Tibial artery (tissue), 4 donors: Measurements from ENCODE around the gene CDK12.
A peak's percentile ranks its signal among the peaks of the same experiment; 100 is the strongest.
"Not testable (repeated sequence)": the region's sequence is repeated elsewhere in the genome, so short reads cannot be mapped to it uniquely, and the experiment has no call there.

ENCODE experiments used
- DNase-seq, 2 donors: peaks; one replicate each; pipeline ENCODE4 v3.0.0-alpha.2; 2019
- H3K27ac ChIP-seq, 2 donors: fragments of 200-600 bp; sonication (generic) in 1 of 2; 1 replicate in 1 of 2; 2 replicates in 1 of 2; pipeline ENCODE4 v1.5.1; 2018 to 2019; ENCODE audit warnings: mild to moderate bottlenecking in 1 of 2
- H3K27me3 ChIP-seq, 2 donors: fragments of 200-600 bp; sonication (generic) in 1 of 2; one replicate each; pipeline versions ENCODE4 v1.5.1 to v1.6.0; 2016 to 2019
- H3K36me3 ChIP-seq, 3 donors: fragments of 200-600 bp; sonication (generic) in 2 of 3; one replicate each; pipeline ENCODE4 v1.5.1; 2016 to 2019; ENCODE audit warnings: mild to moderate bottlenecking in 2 of 3
- H3K4me1 ChIP-seq, 4 donors: fragments of 200-600 bp; sonication (generic) in 2 of 4; 1 replicate in 3 of 4; 2 replicates in 1 of 4; pipeline ENCODE4 v1.5.1; 2016 to 2019
- H3K4me3 ChIP-seq, 2 donors: fragments of 200-600 bp; sonication (generic) in 1 of 2; 1 replicate in 1 of 2; 2 replicates in 1 of 2; pipeline ENCODE4 v1.5.1; 2018 to 2019; ENCODE audit warnings: mild to moderate bottlenecking in 2 of 2
- H3K9me3 ChIP-seq, 3 donors: fragments of 200-600 bp; sonication (generic) in 1 of 3; one replicate each; pipeline ENCODE4 v1.5.1; 2016 to 2019
- CTCF ChIP-seq, 2 experiments: fragments of 200-600 bp in 1 of 2; fragments of 450-650 bp in 1 of 2; IDR thresholded peaks; one replicate each; pipeline ENCODE4 v1.5.1; 2017 to 2019; ENCODE audit warnings: antibody characterized with exemption in 2 of 2, mild to moderate bottlenecking in 1 of 2, moderate library complexity in 1 of 2
- intact Hi-C: fragments of 100-400 bp; cut with DNase I; formaldehyde crosslinking; loops from one replicate; pipeline ENCODE4 v1.15.0; 2023; ENCODE audit warnings: low total_unique reads

The CDK12 gene

DNA sequence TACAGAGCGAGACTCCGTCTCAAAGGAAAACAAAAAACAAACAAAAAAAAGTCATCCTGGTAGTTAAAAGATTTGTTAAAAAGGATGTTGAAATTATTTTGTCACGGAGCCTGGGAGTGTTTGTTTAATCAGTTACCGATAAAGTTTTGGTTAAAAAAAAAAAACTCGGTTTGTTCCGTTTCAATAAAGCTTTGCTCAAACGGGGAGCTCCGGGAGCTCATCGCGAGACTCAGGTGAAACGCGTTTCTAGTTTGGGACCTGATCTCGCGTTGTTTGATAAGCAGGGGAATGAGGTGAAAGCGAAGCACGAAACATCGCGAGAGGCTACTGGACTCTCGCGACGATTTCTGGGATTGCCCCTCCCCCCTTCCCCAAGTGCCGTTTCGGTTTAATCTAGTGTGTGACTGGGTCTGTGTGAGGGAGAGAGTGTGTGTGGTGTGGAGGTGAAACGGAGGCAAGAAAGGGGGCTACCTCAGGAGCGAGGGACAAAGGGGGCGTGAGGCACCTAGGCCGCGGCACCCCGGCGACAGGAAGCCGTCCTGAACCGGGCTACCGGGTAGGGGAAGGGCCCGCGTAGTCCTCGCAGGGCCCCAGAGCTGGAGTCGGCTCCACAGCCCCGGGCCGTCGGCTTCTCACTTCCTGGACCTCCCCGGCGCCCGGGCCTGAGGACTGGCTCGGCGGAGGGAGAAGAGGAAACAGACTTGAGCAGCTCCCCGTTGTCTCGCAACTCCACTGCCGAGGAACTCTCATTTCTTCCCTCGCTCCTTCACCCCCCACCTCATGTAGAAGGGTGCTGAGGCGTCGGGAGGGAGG, at the start of gene CDK12:
Gene CDK12 (plus strand): TSS at position 374 of the 813 bp plus-strand sequence. CDS start 586 bp downstream, outside the sequence.
- Histone ChIP-seq H3K36me3 (no peaks in the 10 kb centered on the region), H3K9me3 (no peaks in the 10 kb centered on the region), H3K27ac (peak within 1 kb of the TSS; percentile 95 to 97), H3K4me3 (peak within 1 kb of the TSS; percentile 74 to 88), H3K27me3 (no peaks in the 10 kb centered on the region), H3K4me1 (peaks cover 0 to 37% (median 25%) of the 10 kb centered on the region in 4 donors)
- intact Hi-C loops = no loop called here
- DNase-seq = peak; percentile 95 to 98
- no peak for TF ChIP-seq CTCF (IDR thresholded peaks at IDR 0.05)

DNA sequence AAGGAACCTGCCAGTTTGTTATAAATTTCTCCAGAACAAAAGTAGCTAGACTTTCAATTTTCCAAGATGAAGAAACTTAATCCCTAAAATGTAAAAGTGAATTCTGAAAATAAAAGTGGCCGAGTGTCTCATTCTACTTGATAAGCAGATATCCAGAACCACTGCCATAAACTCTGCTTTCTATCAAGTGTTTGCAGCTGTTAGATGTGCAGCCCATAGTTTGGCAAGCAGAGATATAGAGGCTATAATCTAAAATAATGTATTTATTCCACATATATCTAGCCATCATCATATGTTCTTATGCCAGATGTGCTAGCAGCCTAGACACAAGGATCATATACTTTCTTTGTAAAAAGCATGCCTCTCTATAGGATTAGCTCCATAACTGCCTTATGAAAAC, 45.1 kb upstream of the CDK12 start:
- DNase-seq = no peak
- no peaks in the 10 kb centered on the region for H3K9me3 ChIP-seq
- intact Hi-C loops = no loop called here
- H3K27ac ChIP-seq = no peak overlapping the region
- peaks cover 73 to 98% (median 84%) of the 10 kb centered on the region in 3 donors for H3K36me3 ChIP-seq
- no peaks in the 10 kb centered on the region for H3K4me1 ChIP-seq
- H3K4me3 ChIP-seq = no peak overlapping the region
- TF ChIP-seq CTCF (IDR thresholded peaks at IDR 0.05) = no peak
- H3K27me3 ChIP-seq = no peaks in the 10 kb centered on the region

GRCh38 chr17:39429600-39429999, 31.7 kb upstream of the CDK12 start:
- H3K27me3 ChIP-seq = no peaks in the 10 kb centered on the region
- H3K27ac ChIP-seq = no peak overlapping the region
- no peaks in the 10 kb centered on the region for H3K9me3 ChIP-seq
- intact Hi-C loops = no loop called here
- no peak overlapping the region for H3K4me3 ChIP-seq
- peaks cover 83 to 100% (median 89%) of the 10 kb centered on the region in 3 donors for H3K36me3 ChIP-seq
- no peaks in the 10 kb centered on the region for H3K4me1 ChIP-seq
- DNase-seq = peak in 1 of 2 donors; percentile 6
- TF ChIP-seq CTCF (IDR thresholded peaks at IDR 0.05) = no peak

GRCh38 chr17:39439868-39440267, 21.4 kb upstream of the CDK12 start:
- intact Hi-C loops = loop anchor here (10.0 kb wide), 1 partner anchor 65 kb away; no protein-coding TSS in a partner anchor
- not testable (repeated sequence) for H3K9me3 ChIP-seq, H3K27me3 ChIP-seq, H3K4me3 ChIP-seq, H3K4me1 ChIP-seq, H3K27ac ChIP-seq, DNase-seq
- H3K36me3 ChIP-seq = peaks cover 80 to 98% (median 80%) of the 10 kb centered on the region in 3 donors

- Histone ChIP-seq H3K36me3 (peaks cover 71 to 100% (median 76%) of the 10 kb centered on the region in 3 donors), H3K4me3 (no peak overlapping the region), H3K4me1 (peaks cover 0 to 5% (median 0%) of the 10 kb centered on the region in 4 donors), H3K9me3 (no peaks in the 10 kb centered on the region), H3K27ac (no peak overlapping the region), H3K27me3 (no peaks in the 10 kb centered on the region)
- intact Hi-C loops = no loop called here
- no peak for DNase-seq
- TF ChIP-seq CTCF (IDR thresholded peaks at IDR 0.05) = no peak
Measured at GRCh38 chr17:39443326-39443725, 18.0 kb upstream of the CDK12 start.

- Histone ChIP-seq H3K36me3 (peaks cover 31 to 59% (median 37%) of the 10 kb centered on the region in 3 donors), H3K4me1 (peaks cover 0 to 29% (median 14%) of the 10 kb centered on the region in 4 donors)
Measured at GRCh38 chr17:39447561-39447960, 13.7 kb upstream of the CDK12 start.

More at GRCh38 chr17:39447561-39447960, 13.7 kb upstream of the CDK12 start:
- TF ChIP-seq CTCF (IDR thresholded peaks at IDR 0.05) = no peak
- no peak for DNase-seq
- Histone ChIP-seq H3K27ac (no peak overlapping the region), H3K4me3 (no peak overlapping the region), H3K9me3 (no peaks in the 10 kb centered on the region), H3K27me3 (no peaks in the 10 kb centered on the region)
- intact Hi-C loops = no loop called here
